ENCODE measurements around the gene MAP7. TPM values are rescaled to one million over a fixed set of nuclear protein-coding genes. Genes with fewer than 3 reads are reported as not detected.

The MAP7 gene
- total RNA-seq, 2 donors from 2014 or later = 69.4 to 74.3 TPM

DNA sequence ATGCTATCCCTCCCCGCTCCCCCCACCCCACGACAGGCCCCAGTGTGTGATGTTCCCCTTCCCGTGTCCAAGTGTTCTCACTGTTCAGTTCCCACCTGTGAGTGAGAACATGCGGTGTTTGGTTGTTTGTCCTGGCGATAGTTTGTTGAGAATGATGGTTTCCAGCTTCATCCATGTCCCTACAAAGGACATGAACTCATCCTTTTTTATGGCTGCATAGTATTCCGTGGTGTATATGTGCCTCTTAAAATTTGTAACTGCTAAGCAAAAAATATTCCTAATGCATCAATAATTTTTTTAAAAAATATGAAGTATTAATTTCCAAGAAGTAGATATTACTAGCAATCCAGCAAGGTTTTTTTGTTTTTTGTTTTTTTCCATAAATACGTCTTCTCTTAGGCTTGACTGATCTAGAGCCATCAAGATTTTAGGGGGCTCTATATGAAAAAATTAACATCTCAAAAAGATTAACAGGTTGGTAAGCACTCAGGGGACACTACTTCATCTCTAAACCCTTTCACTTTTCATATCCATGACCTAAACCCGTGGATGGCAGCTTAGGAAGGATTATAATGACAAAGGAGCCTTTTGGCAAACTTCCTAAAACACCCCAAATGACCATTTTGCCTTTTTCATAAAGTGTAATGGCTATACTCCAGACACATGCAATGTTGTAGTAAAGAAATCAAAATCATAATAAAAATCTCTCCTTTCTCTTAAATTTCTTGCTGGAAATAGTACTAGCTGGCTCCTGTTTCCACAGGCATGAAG, 14.2 kb downstream of the MAP7 start:
- Histone ChIP-seq H3K4me3 (no peak overlapping the region), H3K9ac (ENCODE audit: low read depth in 2 of 2, low read length in 2 of 2) (no peak overlapping the region), H3K9me3 (no peaks in the 10 kb centered on the region), H3K4me1 (no peaks in the 10 kb centered on the region), H3K27me3 (no peaks in the 10 kb centered on the region), H3K36me3 (no peaks in the 10 kb centered on the region), H3K27ac (no peak overlapping the region)
- TF ChIP-seq, protein P1, sequence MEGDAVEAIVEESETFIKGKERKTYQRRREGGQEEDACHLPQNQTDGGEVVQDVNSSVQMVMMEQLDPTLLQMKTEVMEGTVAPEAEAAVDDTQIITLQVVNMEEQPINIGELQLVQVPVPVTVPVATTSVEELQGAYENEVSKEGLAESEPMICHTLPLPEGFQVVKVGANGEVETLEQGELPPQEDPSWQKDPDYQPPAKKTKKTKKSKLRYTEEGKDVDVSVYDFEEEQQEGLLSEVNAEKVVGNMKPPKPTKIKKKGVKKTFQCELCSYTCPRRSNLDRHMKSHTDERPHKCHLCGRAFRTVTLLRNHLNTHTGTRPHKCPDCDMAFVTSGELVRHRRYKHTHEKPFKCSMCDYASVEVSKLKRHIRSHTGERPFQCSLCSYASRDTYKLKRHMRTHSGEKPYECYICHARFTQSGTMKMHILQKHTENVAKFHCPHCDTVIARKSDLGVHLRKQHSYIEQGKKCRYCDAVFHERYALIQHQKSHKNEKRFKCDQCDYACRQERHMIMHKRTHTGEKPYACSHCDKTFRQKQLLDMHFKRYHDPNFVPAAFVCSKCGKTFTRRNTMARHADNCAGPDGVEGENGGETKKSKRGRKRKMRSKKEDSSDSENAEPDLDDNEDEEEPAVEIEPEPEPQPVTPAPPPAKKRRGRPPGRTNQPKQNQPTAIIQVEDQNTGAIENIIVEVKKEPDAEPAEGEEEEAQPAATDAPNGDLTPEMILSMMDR (IDR thresholded peaks at IDR 0.05) = no peak
- no peak for DNase-seq
- intact Hi-C loops (cut with DNase I) = no loop called here

DNA sequence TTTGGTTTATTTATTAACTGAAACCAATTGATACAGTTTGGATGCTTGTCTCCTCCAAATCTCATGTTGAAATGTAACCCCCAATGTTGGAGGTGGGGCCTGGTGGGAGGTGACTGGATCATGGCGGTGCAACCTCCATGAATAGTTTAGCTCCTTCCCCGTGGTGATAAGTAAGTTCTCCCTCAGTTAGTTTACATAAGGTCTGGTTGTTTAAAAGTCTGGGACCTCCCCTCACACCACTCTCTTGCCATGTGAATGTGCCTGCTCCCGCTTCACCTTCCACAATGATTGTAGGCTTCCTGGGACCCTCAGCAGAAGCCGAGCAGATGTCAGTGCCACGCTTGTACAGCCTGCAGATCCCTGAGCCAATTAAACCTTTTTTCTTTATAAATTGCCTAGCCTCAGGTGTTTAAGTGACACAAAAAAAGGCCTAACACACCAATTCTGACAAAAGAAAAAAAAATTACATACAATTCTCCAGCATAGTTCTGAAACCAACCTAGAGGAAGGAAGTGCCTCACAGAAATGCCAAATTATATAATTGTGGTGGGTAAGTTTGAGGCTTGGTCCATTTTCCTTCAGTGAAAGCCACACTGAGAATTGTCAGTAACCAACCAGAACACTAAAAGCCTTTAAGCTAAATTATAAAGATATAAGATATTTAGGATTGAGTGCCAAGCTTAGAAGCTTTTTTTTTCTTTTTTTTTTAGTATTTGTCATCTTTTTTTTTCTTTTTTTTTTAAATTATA, 15.0 kb downstream of the MAP7 start:
- DNase-seq = no peak
- Histone ChIP-seq H3K27me3 (no peaks in the 10 kb centered on the region), H3K9ac (ENCODE audit: low read depth in 2 of 2, low read length in 2 of 2) (no peak overlapping the region), H3K9me3 (no peaks in the 10 kb centered on the region), H3K4me3 (no peak overlapping the region), H3K27ac (no peak overlapping the region), H3K36me3 (no peaks in the 10 kb centered on the region), H3K4me1 (no peaks in the 10 kb centered on the region)
- intact Hi-C loops (cut with DNase I) = no loop called here
- TF ChIP-seq, protein P1 (IDR thresholded peaks at IDR 0.05) = no peak

DNA sequence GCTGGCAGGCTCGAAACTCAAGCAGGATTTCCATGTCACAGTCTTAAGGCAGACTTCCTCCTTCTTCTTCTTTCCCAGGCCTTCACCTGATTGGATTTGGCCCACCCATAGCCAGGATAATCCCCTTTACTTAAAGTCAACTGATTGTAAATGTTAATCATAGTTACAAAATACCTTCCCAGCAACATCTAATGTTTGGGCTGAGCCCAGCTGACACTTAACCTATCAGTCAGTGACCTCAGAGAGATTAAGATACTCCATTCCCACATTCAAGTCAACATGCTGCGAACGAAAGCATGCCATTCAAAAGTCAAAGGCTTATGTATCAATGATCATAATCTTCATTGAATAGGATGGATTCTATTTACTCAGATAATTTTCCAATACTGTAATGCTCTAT, 16.0 kb downstream of the MAP7 start:
- intact Hi-C loops (cut with DNase I) = no loop called here
- TF ChIP-seq, protein P1 (IDR thresholded peaks at IDR 0.05) = no peak
- H3K4me3 ChIP-seq = no peak overlapping the region

DNA sequence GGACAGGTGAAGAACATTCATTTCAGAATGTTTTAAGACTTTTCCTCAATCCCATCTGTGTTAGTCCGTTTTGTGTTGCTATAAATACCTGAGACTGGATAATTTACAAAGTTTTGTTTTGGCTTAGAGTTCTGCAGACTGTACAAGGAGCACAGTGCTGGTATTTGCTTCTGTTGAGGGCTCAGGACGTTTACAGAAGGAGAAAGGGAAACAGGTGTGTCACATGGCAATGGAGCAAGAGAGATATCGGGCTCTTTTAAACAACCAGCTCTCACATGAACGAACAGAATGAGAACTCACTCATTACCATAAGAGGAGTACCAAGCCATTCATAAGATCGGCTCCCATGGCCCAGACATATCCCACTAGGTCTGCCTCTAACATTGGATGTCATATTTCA, 16.7 kb downstream of the MAP7 start:
- Histone ChIP-seq H3K9ac (ENCODE audit: low read depth in 2 of 2, low read length in 2 of 2) (no peak overlapping the region), H3K4me3 (no peak overlapping the region), H3K36me3 (no peaks in the 10 kb centered on the region), H3K27ac (no peak overlapping the region), H3K4me1 (no peaks in the 10 kb centered on the region), H3K27me3 (no peaks in the 10 kb centered on the region), H3K9me3 (no peaks in the 10 kb centered on the region)
- TF ChIP-seq, protein P1 (IDR thresholded peaks at IDR 0.05) = no peak
- DNase-seq = no peak
- intact Hi-C loops (cut with DNase I) = no loop called here

More for the DNA sequence above, 16.0 kb downstream of the MAP7 start:
- Histone ChIP-seq H3K27ac (no peak overlapping the region), H3K4me1 (no peaks in the 10 kb centered on the region), H3K9ac (ENCODE audit: low read depth in 2 of 2, low read length in 2 of 2) (no peak overlapping the region), H3K27me3 (no peaks in the 10 kb centered on the region), H3K9me3 (no peaks in the 10 kb centered on the region), H3K36me3 (no peaks in the 10 kb centered on the region)
- DNase-seq = no peak

DNA sequence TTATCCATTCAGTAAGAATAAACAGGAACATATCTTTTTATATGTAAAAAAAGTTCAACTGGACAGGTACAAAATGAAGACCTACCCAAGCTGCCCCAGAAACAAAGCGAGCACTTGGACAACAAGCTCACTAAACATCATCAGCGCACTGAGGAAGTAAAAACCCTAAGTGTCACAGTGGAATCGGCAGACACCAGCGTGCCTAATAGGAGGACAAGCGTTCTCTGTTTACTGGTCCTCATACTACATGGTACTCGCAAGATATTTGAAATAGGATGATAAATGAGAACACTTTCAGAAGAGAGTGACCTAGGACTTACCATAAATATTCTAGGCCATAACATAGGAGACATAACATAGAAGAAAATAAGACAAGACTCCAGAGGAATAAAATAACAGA, 18.2 kb downstream of the MAP7 start:
- no peak overlapping the region for H3K27ac ChIP-seq
- no peaks in the 10 kb centered on the region for H3K36me3 ChIP-seq
- no peaks in the 10 kb centered on the region for H3K27me3 ChIP-seq
- DNase-seq = no peak
- TF ChIP-seq, protein P1 (IDR thresholded peaks at IDR 0.05) = no peak
- H3K9ac ChIP-seq (ENCODE audit: low read depth in 2 of 2, low read length in 2 of 2) = no peak overlapping the region
- H3K4me3 ChIP-seq = no peak overlapping the region
- H3K9me3 ChIP-seq = no peaks in the 10 kb centered on the region
- intact Hi-C loops (cut with DNase I) = no loop called here
- H3K4me1 ChIP-seq = no peaks in the 10 kb centered on the region
